HCT116 (cell line): ENCODE measurements around the gene CLDN2. TPM values are rescaled to one million over a fixed set of nuclear protein-coding genes. Genes with fewer than 3 reads are reported as not detected.

Experiments used
- ATAC-seq: fragments of 200-7000 bp; cut with Tn5 transposase; 2 replicates; pipeline ENCODE4 v1.9.1; 2020; ENCODE audit warnings: mild to moderate bottlenecking, moderate library complexity
- BruUV-seq: library from RNA; stranded (reverse); fragments of 400-500 nt; replicated peaks from 2 replicates; lab custom pipeline; 2021; lab: Mats Ljungman, UMichigan
- CTCF ChIA-PET: fragments of 300-600 bp; sonication (Branson Sonifier 250); formaldehyde crosslinking; loops from one replicate; lab custom pipeline; 2021; ENCODE audit warnings: antibody characterized with exemption; lab: Charles Lee
- POLR2A ChIA-PET: fragments of 300-600, 350-600 bp; sonication (Branson Sonifier 250); formaldehyde crosslinking; loops from one replicate; lab custom pipeline; 2021; ENCODE audit warnings: antibody characterized with exemption; lab: Charles Lee
- RAD21 ChIA-PET, 2 experiments: fragments of 300-600 bp; sonication (Branson Sonifier 250); formaldehyde crosslinking; loops; one replicate each; lab custom pipeline; 2023; ENCODE audit warnings: low total read pairs in 2 of 2; ENCODE audit not compliant: uncharacterized antibody in 2 of 2, unreplicated experiment in 2 of 2, low non-redundant PET in 1 of 2; lab: Charles Lee
- DNase-seq: peaks from one replicate; pipeline ENCODE4 v3.0.0-alpha.2; 2010; ENCODE audit warnings: low read depth, low spot score
- H2AFZ ChIP-seq: fragments of 200-600 bp; shearing (Covaris generic), sonication (generic); 2 replicates; pipeline ENCODE4 v1.6.1; 2017; ENCODE audit warnings: low read depth, mixed run types, mixed read lengths, antibody characterized with exemption, low read length; ENCODE audit not compliant: poor library complexity, severe bottlenecking
- H3K27ac ChIP-seq: 2 replicates; pipeline ENCODE4 v1.5.1; 2012; ENCODE audit warnings: low read depth, low read length
- H3K27me3 ChIP-seq: fragments of 200-600 bp; sonication (generic); 2 replicates; pipeline ENCODE4 v1.6.1; 2016; ENCODE audit warnings: mixed run types, low read length, mixed read lengths; ENCODE audit not compliant: insufficient read depth
- H3K36me3 ChIP-seq, 2 experiments: fragments of 200-500 bp in 1 of 2; fragments of 200-600 bp in 1 of 2; sonication (Bioruptor generic) in 1 of 2; sonication (generic) in 1 of 2; 2 replicates each; pipeline versions ENCODE4 v1.5.1 to v1.6.1; 2014 to 2016; ENCODE audit warnings: low read length in 2 of 2, inconsistent platforms in 1 of 2, mixed read lengths in 1 of 2, mixed run types in 1 of 2; ENCODE audit not compliant: insufficient read depth in 2 of 2, control insufficient read depth in 1 of 2
- H3K4me1 ChIP-seq, 2 experiments: fragments of 200-600 bp in 1 of 2; sonication (generic) in 1 of 2; 2 replicates each; pipeline versions ENCODE4 v1.5.1 to v1.6.1; 2012 to 2017; ENCODE audit warnings: low read length in 2 of 2, inconsistent platforms in 1 of 2, mild to moderate bottlenecking in 1 of 2, mixed read lengths in 1 of 2, mixed run types in 1 of 2, moderate library complexity in 1 of 2; ENCODE audit not compliant: insufficient read depth in 2 of 2, control insufficient read depth in 1 of 2
- H3K4me2 ChIP-seq: fragments of 200-600 bp; sonication (generic); 2 replicates; pipeline ENCODE4 v1.6.1; 2017; ENCODE audit warnings: mixed run types, low read length, mixed read lengths
- H3K4me3 ChIP-seq, 2 experiments: fragments of 200-600 bp in 1 of 2; sonication (generic) in 1 of 2; replicated peaks in 1 of 2; 2 replicates each; pipeline ENCODE4 v1.5.1; 2011 to 2016; ENCODE audit warnings: low read length in 2 of 2, control low read depth in 1 of 2, low read depth in 1 of 2, mild to moderate bottlenecking in 1 of 2, mixed read lengths in 1 of 2, mixed run types in 1 of 2
- H3K79me2 ChIP-seq: fragments of 200-600 bp; sonication (generic); 2 replicates; pipeline ENCODE4 v1.6.1; 2017; ENCODE audit warnings: mild to moderate bottlenecking, mixed run types, low read length, moderate library complexity, mixed read lengths; ENCODE audit not compliant: insufficient read depth
- H3K9ac ChIP-seq: fragments of 200-600 bp; sonication (generic); 2 replicates; pipeline ENCODE4 v1.6.1; 2016; ENCODE audit warnings: low read length, mixed read lengths
- H3K9me2 ChIP-seq: fragments of 200-600 bp; sonication (generic), shearing (Covaris generic); 2 replicates; pipeline ENCODE4 v1.6.1; 2017; ENCODE audit warnings: mixed run types, mild to moderate bottlenecking, moderate library complexity; ENCODE audit not compliant: insufficient read depth
- H3K9me3 ChIP-seq, 2 experiments: fragments of 200-500 bp in 1 of 2; fragments of 200-600 bp in 1 of 2; sonication (Bioruptor generic) in 1 of 2; sonication (generic) in 1 of 2; 2 replicates each; pipeline ENCODE4 v1.6.1; 2014 to 2017; ENCODE audit warnings: low read length in 2 of 2, mixed read lengths in 2 of 2, inconsistent platforms in 1 of 2, low read depth in 1 of 2, mild to moderate bottlenecking in 1 of 2, mixed run types in 1 of 2, moderate library complexity in 1 of 2; ENCODE audit not compliant: control insufficient read depth in 1 of 2, insufficient read depth in 1 of 2
- H4K20me1 ChIP-seq: fragments of 200-600 bp; sonication (generic), shearing (Covaris generic); 2 replicates; pipeline ENCODE4 v1.6.1; 2017; ENCODE audit warnings: mixed run types, mild to moderate bottlenecking, moderate library complexity; ENCODE audit not compliant: insufficient read depth
- CBX3 ChIP-seq: IDR thresholded peaks from 2 replicates; pipeline ENCODE4 v1.6.1; 2012; ENCODE audit warnings: low read depth
- CEBPB ChIP-seq: IDR thresholded peaks from 2 replicates; pipeline ENCODE4 v1.6.1; 2012; ENCODE audit warnings: low read depth
- ELF1 ChIP-seq: IDR thresholded peaks from 2 replicates; pipeline ENCODE4 v1.6.1; 2012; ENCODE audit warnings: low read depth, borderline replicate concordance
- EZH2phosphoT487 ChIP-seq: fragments of 200-600 bp; IDR thresholded peaks from 2 replicates; pipeline ENCODE4 v1.6.1; 2018; ENCODE audit warnings: antibody characterized with exemption, borderline replicate concordance
- JUND ChIP-seq: IDR thresholded peaks from 2 replicates; pipeline ENCODE4 v1.6.1; 2012
- MAX ChIP-seq: IDR thresholded peaks from 2 replicates; pipeline ENCODE4 v1.6.1; 2012
- POLR2A ChIP-seq: IDR thresholded peaks from 2 replicates; pipeline ENCODE4 v1.7.0; 2011; ENCODE audit warnings: borderline replicate concordance; ENCODE audit not compliant: insufficient read depth, insufficient read length; ENCODE audit errors: extremely low read depth
- RAD21 ChIP-seq: IDR thresholded peaks from 2 replicates; pipeline ENCODE4 v1.6.1; 2012; ENCODE audit warnings: low read depth, mild to moderate bottlenecking
- SRF ChIP-seq: IDR thresholded peaks from 2 replicates; pipeline ENCODE4 v1.6.1; 2012; ENCODE audit warnings: low read depth
- YY1 ChIP-seq: IDR thresholded peaks from 2 replicates; pipeline ENCODE4 v1.6.1; 2011; ENCODE audit warnings: low read length, low read depth, moderate library complexity, mild to moderate bottlenecking; ENCODE audit not compliant: insufficient replicate concordance; ENCODE audit errors: extremely low read depth
- ZBTB33 ChIP-seq: IDR thresholded peaks from 2 replicates; pipeline ENCODE4 v1.6.1; 2011; ENCODE audit warnings: mild to moderate bottlenecking, low read length, moderate library complexity; ENCODE audit not compliant: insufficient replicate concordance; ENCODE audit errors: extremely low read depth
- ZFX ChIP-seq: fragments of 450-650 bp; IDR thresholded peaks from 2 replicates; pipeline ENCODE4 v1.6.1; 2017
- ZNF274 ChIP-seq: fragments of 200-500 bp; sonication (Bioruptor generic); IDR thresholded peaks from 2 replicates; pipeline ENCODE4 v1.6.1; 2014; ENCODE audit warnings: mild to moderate bottlenecking, low read depth, low read length, inconsistent platforms
- intact Hi-C: fragments of 100-400 bp; cut with micrococcal nuclease; formaldehyde crosslinking; loops from 2 replicates; pipeline ENCODE4 v1.10.0; 2022
- total RNA-seq: library from RNA; stranded (reverse); gene quantifications from one replicate; pipeline ENCODE4 v1.2.1, GENCODE V29; 2021; ENCODE audit not compliant: unreplicated experiment
- TF ChIP-seq, protein P1 (sequence below), 3 experiments: fragments of 200-600 bp in 1 of 3; sonication (generic) in 1 of 3; IDR thresholded peaks in 2 of 3; conservative IDR thresholded peaks in 1 of 3; 2 replicates each; pipeline ENCODE4 v1.5.1; 2012 to 2017; ENCODE audit warnings: low read depth in 2 of 3, low read length in 2 of 3, antibody characterized with exemption in 1 of 3, borderline replicate concordance in 1 of 3, control low read depth in 1 of 3, mild to moderate bottlenecking in 1 of 3, mixed read lengths in 1 of 3, mixed run types in 1 of 3, moderate library complexity in 1 of 3; ENCODE audit not compliant: insufficient read depth in 1 of 3
- TF ChIP-seq, protein P2 (sequence below): IDR thresholded peaks from 2 replicates; pipeline ENCODE4 v1.6.1; 2012

CLDN2 gene
- total RNA-seq, 1 experiment from 2014 or later = 0.10 TPM

- TF ChIP-seq, protein P1, sequence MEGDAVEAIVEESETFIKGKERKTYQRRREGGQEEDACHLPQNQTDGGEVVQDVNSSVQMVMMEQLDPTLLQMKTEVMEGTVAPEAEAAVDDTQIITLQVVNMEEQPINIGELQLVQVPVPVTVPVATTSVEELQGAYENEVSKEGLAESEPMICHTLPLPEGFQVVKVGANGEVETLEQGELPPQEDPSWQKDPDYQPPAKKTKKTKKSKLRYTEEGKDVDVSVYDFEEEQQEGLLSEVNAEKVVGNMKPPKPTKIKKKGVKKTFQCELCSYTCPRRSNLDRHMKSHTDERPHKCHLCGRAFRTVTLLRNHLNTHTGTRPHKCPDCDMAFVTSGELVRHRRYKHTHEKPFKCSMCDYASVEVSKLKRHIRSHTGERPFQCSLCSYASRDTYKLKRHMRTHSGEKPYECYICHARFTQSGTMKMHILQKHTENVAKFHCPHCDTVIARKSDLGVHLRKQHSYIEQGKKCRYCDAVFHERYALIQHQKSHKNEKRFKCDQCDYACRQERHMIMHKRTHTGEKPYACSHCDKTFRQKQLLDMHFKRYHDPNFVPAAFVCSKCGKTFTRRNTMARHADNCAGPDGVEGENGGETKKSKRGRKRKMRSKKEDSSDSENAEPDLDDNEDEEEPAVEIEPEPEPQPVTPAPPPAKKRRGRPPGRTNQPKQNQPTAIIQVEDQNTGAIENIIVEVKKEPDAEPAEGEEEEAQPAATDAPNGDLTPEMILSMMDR (IDR thresholded peaks at IDR 0.05 in 2 of 3, conservative IDR thresholded peaks at IDR 0.05 in 1 of 3; ENCODE audit: borderline replicate concordance in 1 of 3, insufficient read depth in 1 of 3, low read depth in 2 of 3, low read length in 2 of 3) = no peak
- no peak for TF ChIP-seq CEBPB
Measured at GRCh38 chrX:106950381-106950780, 30.2 kb downstream of the CLDN2 start (continued).

DNA sequence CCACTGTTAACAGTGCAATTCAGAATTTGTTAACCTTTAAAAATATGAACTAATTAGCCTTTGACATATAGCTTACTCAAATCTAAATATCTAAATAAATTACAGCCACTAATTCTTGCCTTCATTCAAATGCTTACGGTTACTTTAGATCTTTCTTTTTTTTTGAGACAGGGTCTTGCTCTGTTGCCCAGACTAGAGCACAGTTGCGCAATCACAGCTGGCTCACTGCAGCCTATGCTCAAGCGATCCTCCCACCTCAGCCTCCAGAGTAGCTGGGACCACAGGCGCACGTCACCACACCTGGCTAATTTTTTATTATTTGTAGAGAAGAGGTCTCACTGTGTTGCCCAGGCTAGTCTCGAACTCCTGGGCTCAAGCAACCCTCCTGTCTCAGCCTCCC lies 31.0 kb downstream of the CLDN2 start:
- ChIA-PET RAD21 (no interaction called here), CTCF (interaction anchor here (0.7 to 1.2 kb wide), 2 partner anchors 8 to 52 kb away, joined by 3 read pairs; no protein-coding TSS in a partner anchor)
- Histone ChIP-seq H3K4me2 (no peak overlapping the region), H3K9me2 (no peaks in the 10 kb centered on the region), H3K36me3 (no peaks in the 10 kb centered on the region; a peak in 1 of 4 replicates), H3K79me2 (no peaks in the 10 kb centered on the region), H3K4me3 (no peak overlapping the region), H3K9me3 (no peaks in the 10 kb centered on the region), H3K4me1 (peaks cover 0 to 3% of the 10 kb centered on the region in 2 experiments; a peak in 3 of 4 replicates), H3K9ac (no peak overlapping the region), H2AFZ (no peak overlapping the region), H3K27ac (no peak overlapping the region)
- BruUV-seq = no TSS peak
- DNase-seq = no peak
- intact Hi-C loops = no loop called here
- peak; percentile 41; the same call in 1 of the 2 replicates for TF ChIP-seq CEBPB
- TF ChIP-seq RAD21 = no peak
- TF ChIP-seq, all 23 proteins: peak for 1
- POLR2A ChIA-PET = no interaction called here
- Histone ChIP-seq H4K20me1 (no peaks in the 10 kb centered on the region), H3K27me3 (no peaks in the 10 kb centered on the region)
- ATAC-seq = no peak

DNA sequence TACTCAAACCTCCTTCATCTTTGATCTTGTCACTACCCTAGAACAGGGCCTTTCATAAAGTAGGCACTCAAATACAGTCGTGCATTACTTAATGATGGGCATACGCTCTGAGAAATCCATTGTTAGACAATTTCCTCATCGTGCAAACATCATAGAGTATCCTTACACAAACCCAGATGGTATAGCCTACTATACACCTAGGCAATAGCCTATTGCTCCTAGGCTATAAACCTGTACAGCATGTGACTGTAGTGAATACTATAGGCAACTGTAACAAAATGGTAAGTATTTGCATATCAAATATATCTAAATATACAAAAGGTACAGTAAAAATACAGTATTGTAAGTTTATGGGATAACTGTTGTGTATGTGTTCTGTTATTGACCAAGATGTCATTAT lies 31.9 kb downstream of the CLDN2 start:
- intact Hi-C loops = no loop called here
- Histone ChIP-seq H3K4me3 (no peak overlapping the region), H3K9me2 (no peaks in the 10 kb centered on the region), H3K4me2 (no peak overlapping the region), H3K36me3 (no peaks in the 10 kb centered on the region), H3K79me2 (no peaks in the 10 kb centered on the region), H3K27ac (no peak overlapping the region), H3K9me3 (no peaks in the 10 kb centered on the region), H3K9ac (no peak overlapping the region), H4K20me1 (no peaks in the 10 kb centered on the region), H3K27me3 (no peaks in the 10 kb centered on the region), H2AFZ (no peak overlapping the region), H3K4me1 (peaks cover 0 to 3% of the 10 kb centered on the region in 2 experiments; a peak in 3 of 4 replicates)
- ChIA-PET CTCF (interaction anchor here (0.6 kb wide), 1 partner anchor 53 kb away, joined by 3 read pairs; no protein-coding TSS in a partner anchor), RAD21 (no interaction called here), POLR2A (no interaction called here)
- BruUV-seq = no TSS peak
- ATAC-seq = no peak
- no peak for DNase-seq
- no peak for TF ChIP-seq JUND
- no peak for TF ChIP-seq ZNF274
- TF ChIP-seq, protein P2, sequence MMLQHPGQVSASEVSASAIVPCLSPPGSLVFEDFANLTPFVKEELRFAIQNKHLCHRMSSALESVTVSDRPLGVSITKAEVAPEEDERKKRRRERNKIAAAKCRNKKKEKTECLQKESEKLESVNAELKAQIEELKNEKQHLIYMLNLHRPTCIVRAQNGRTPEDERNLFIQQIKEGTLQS = no peak
- TF ChIP-seq EZH2phosphoT487 = no peak
- TF ChIP-seq YY1 = no peak
- no peak for TF ChIP-seq ZBTB33
- TF ChIP-seq POLR2A = no peak
- no peak for TF ChIP-seq ZFX
- no peak for TF ChIP-seq ELF1
- TF ChIP-seq CBX3 = no peak
- TF ChIP-seq MAX = no peak
- no peak for TF ChIP-seq CEBPB
- TF ChIP-seq SRF = no peak
